Measurements from ENCODE around the gene NGFR.

Gene NGFR

DNA sequence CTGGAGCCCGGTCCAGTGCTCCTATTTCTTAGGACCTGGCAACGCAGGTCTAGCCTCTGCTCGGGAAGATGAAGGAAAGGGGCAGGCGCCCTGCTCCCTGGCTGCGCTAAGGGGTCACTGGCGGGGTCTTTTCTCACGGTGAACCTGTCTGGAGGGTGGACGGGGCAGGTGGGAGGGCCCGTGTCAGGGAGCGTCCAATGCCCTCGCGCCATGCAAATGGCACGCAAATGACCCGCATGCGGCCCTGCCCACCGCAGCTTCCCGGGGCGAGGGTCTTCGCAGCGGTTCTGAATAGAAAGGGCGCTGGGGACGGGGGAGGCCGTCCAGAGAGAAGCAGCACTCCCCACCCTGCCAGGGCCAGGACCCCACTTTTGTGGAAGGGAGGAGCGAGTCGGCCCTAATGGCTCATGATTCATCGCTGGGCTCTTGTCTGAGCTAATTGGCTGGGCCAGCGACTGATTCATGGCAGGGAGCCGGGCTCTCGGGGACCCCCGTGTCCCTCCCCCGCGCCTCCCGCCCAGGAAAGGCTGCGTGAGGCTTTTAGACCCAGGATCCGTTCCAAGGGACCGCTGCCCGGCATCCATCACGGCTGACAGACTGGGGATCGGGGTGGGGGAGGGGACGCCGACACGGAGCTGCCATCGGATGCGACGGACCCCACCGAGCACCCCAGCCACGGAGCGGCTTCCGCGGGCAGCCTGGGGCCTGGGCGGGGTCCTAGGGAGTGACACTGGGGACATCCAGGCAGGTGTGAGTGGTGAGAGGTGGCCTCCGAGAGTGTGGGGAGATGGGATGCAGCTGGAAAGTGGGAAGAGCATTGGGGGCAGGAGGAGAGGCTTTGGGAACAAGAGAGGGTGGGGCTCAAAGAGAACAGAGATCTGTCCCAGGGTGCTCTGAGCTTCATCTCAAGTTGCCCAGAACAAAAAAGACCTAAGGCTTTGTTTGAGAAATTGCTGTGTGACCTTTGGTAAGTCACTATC, 25.0 kb upstream of the NGFR start:
- no peak for DNase-seq (ENCODE audit: low read depth)

DNA sequence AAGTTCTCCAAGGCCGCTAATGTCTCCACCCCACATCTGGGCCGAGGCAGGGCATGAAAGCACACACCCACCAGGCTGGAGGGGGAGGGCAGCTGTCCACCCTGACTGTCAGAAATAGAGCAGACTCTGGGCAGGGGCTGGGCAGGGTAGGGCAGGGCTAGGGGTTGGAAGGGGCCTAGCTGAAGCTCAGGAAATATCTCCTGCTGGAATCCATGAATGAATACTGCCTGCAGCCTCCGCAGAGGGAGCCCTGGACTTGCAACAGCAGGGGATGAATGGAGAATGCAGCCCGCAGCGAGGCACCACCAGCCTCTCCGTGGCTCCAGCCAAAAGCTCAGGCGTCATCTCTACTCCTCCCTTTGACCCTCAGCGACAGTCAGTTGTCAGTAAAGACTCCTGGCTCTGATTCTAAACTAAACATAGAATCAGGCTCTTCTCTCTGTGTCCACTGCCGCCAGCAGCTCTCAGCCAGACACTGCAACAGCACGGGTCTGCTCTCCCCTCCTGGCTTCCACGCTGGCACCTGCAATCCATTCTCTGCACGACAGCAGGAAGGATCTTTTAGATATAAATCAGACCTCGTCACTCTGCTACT, 23.9 kb upstream of the NGFR start:
- no peak for DNase-seq (ENCODE audit: low read depth)

- no peak for DNase-seq (ENCODE audit: low read depth)
Measured at GRCh38 chr17:49471769-49472168, 23.3 kb upstream of the NGFR start.

- DNase-seq (ENCODE audit: low read depth): no peak
Measured at GRCh38 chr17:49472527-49472926, 22.6 kb upstream of the NGFR start.

GRCh38 chr17:49473900-49474751, 21.0 kb upstream of the NGFR start:
- no peak for DNase-seq (ENCODE audit: low read depth)

DNA sequence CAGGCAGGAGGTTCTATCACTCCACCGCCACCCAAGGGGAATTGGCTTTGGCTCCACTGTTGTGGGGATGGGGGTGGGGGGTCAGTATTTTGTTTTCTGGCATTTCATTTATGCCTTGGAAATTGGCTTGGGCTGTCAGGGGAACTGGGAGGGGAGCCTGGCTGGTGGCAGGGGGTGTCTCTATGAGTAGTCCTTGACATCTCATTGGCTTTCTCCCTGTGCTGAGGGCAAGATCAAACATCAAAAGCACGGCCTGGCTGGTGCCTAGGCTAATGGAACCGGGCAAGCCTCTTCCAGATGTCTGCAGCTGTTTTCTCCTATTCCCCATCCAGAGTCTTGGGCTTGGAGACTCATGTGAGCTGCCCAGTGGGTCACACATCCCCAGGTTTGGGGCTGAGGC, 17.4 kb upstream of the NGFR start:
- no peak for DNase-seq (ENCODE audit: low read depth)

DNA sequence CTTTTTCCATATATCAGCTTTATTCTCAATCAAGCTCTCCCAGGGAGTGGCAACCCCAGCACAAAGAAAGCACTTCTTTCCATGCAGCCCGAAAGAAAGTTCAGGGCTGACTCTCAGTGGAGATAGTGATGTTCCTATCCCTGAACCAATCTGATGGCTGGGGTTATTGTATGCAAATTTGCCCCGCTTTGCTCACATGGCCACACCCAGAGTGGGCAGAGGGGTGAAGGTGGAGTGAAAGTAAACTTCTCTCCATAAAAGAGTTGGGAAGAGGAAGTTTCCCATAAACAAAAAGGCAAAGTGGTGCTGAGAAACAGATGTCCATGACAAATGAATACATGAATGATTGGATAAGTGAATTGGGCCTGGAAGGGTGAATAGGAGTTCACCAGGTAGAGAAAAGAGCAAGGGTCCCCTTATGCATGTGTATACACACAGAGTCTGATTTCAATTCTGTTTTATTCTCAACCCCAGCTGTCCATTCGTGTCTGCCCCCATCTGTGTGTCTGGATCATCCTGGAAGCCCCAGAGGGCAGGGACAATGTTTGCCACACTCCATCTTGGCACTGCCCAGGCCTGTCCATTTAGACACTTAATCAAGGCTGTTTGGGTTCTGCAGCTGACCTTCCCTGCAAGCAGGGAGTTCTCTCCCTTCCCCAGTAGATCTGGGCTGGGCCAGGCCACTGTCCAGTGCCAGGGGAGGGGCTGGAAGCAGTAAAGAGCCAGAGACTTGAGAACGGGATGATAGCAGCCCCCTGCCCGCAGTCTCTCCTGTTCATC, 14.1 kb upstream of the NGFR start:
- no peak for DNase-seq (ENCODE audit: low read depth)

DNA sequence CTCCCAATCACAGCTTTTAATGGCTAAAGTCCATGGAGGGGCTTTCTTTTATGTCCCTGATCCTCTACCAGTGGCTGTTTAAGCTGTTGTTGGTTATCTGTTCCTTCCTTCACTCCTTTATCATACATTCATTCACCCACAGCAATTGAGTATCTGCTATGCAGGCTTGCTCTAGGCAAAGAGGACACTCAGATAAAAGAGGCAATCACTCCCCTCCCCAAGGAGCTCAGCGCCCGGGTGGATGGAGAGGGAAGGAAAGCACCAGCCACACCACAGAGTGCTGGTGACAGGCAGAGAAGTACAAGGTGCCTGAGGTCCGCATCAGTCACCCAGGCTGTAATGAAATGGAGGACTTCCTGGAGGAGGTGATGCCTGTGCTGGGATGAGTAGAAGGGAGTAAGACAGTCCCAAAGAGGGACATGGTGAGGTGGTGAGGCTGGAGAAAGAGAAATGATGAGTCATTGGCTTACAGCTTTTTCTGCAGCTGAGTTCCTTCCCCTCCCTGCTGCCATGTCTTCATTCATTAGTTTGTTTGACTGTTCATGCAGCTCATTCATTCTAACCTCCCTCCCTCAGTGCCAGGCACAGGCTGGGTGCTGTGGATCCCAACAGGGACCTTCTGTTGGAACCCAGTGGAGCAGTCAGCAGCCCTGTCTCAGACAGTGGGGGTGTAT, 12.8 kb upstream of the NGFR start:
- no peak for DNase-seq (ENCODE audit: low read depth)

DNA sequence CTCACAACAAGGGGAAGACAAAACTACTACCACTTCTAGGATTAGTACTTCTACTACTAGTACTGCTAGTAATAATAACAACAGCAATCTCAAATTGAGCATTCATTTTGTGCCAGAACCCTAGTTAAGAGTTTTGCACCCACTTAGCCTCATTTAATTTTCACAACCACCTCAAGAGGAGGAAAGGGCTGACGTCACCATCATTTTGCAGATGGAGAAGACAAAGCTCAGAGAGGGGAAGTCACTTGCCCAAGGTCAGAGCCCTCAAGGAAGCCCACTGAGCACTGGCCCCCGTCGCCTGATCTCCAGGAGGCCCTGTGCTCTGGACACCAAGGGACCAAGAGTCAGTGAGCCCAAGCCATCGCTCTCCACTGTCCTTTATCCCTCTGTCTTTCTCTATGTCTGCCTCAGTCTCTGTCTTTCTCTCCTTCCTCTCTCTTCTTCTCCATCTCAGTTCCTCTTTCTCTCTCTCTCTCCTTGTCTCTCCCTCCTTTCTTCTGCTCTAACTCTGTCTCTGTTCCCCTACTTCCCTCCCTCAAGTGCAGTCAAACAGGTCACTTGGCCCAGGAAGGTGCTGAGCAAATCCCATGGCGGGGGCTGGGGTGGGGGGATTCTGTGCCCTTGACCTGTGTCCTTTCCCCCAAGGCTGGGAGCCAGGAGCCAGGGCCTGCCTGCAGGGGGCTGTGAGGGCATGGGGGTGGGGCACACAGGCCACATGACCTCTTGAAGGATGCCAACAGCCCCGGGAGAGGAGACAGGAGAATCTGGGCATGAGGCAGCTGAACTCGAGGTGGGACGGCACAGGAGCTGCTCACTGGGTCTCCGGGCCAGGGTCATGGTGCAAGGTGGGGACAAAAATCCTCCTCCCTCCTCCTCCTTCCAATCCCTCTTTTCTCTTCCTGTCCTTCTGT, 11.2 kb upstream of the NGFR start:
- no peak for DNase-seq (ENCODE audit: low read depth)

DNA sequence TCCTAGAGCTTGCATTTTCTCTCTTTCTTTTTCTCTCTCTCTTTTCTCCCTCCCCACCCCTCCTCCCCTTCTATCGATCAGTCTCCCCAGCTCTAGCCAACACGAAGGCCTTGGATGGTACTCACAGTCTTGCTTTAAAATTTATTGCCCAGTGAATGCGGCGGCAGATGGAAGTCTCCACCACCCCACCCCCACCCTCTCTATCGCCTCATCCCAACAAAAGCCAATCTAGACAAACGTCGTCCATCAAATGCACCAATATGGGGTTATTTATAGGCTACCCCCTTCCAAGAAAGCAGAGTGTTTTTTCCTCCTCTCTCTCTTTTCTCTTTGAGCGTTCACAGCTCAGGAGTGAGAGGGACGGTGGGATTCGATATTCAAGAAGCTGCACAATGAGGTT, 10.5 kb upstream of the NGFR start:
- DNase-seq (ENCODE audit: low read depth): no peak

- no peak for DNase-seq (ENCODE audit: low read depth)
Measured at GRCh38 chr17:49486012-49486641, 9.0 kb upstream of the NGFR start.

- no peak for DNase-seq (ENCODE audit: low read depth)
Measured at GRCh38 chr17:49487183-49487582, 7.9 kb upstream of the NGFR start.

DNA sequence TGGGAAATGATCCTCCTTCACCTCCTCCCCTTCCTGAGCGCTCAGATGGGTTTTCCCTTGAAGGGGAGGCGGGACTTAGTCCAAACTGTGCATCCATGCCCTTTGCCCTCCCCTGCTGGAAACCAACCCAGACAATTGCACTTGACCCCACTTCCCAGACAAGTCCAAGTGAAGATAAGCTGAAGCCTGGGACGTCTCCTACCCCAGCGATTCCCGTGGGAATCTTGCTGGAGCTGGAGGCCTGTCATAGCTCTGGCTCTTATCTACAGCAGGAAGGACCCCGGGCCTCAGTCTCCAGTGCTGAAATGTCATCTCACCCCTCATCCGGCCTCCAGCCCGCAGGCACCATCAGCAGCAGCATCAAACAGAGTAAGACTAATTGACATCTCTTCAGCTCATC, 6.5 kb upstream of the NGFR start:
- no peak for DNase-seq (ENCODE audit: low read depth)

DNA sequence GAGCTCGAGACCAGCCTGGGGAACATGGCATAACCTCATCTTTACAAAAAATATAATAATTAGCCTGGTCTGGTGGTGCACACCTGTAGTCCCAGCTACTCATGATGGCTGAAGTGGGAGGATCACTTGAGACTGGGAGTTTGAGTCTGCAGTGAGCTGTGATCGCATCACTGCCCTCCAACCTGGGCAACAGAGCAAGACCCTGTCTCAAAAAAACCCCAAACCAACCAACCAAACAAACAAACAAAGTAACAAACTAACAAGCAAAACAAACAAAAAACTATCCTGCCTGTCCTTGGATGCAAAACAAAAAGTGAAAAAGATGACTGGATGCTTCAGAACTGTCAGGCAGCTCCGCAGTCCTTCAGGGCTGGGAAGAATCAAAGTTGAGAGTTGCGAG, 5.7 kb upstream of the NGFR start:
- no peak for DNase-seq (ENCODE audit: low read depth)

GRCh38 chr17:49490276-49490675, 4.8 kb upstream of the NGFR start:
- no peak for DNase-seq (ENCODE audit: low read depth)

- DNase-seq (ENCODE audit: low read depth): no peak
Measured at GRCh38 chr17:49491192-49491769, 3.8 kb upstream of the NGFR start.

GRCh38 chr17:49494399-49494985, 601 bp upstream of the NGFR start:
- no peak for DNase-seq (ENCODE audit: low read depth)

DNA sequence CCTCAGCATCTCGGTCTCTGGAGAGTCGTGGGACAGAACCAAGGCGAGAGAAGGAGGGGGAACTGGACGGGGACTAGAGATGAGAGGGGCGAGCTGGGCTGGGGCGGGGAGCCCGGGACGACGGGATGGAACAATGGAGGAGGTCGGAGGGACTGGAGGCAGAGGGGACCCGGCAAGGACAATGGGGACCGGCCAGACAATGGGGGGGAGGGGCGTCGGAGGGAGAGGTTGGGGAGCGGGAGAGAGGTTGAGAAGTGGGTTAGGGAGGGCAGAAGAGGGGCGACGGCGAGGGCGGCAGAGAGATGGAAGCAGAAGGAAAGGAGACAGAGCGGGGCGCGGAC, 719 bp downstream of the NGFR start:
- DNase-seq (ENCODE audit: low read depth): no peak

All from stimulated activated CD8-positive, alpha-beta memory T cell treated with anti-CD3 and anti-CD28 coated beads, Interleukin-4, amount 100 ng/mL, for 24 hours (primary cell).